Stomach smooth muscle (tissue), 2 donors: ENCODE measurements around the gene DNAJC11.
"Not testable (repeated sequence)": the region's sequence is repeated elsewhere in the genome, so short reads cannot be mapped to it uniquely, and the experiment has no call there.

Experiments used
- H3K27ac ChIP-seq: one replicate; pipeline ENCODE4 v1.7.0; 2013; ENCODE audit warnings: mild to moderate bottlenecking, low read length, inconsistent platforms
- H3K27me3 ChIP-seq, 2 donors: one replicate each; pipeline ENCODE4 v1.7.0; 2013; ENCODE audit warnings: low read length in 2 of 2; ENCODE audit not compliant: insufficient read depth in 2 of 2, control insufficient read depth in 1 of 2
- H3K36me3 ChIP-seq, 2 donors: one replicate each; pipeline ENCODE4 v1.7.0; 2013; ENCODE audit warnings: low read length in 2 of 2; ENCODE audit not compliant: control insufficient read depth in 2 of 2, insufficient read depth in 2 of 2
- H3K4me1 ChIP-seq: one replicate; pipeline ENCODE4 v1.7.0; 2013; ENCODE audit warnings: low read length; ENCODE audit not compliant: control insufficient read depth, insufficient read depth
- H3K4me3 ChIP-seq, 2 donors: one replicate each; pipeline ENCODE4 v1.7.0; 2013; ENCODE audit warnings: low read length in 2 of 2
- H3K9ac ChIP-seq, 2 donors: one replicate each; pipeline ENCODE4 v1.7.0; 2013; ENCODE audit warnings: low read length in 2 of 2, mild to moderate bottlenecking in 1 of 2
- H3K9me3 ChIP-seq, 2 donors: one replicate each; pipeline ENCODE4 v1.7.0; 2013; ENCODE audit warnings: low read length in 2 of 2; ENCODE audit not compliant: control insufficient read depth in 2 of 2
- donor health status: healthy.
- donor health status: Pancreatic carcinoma.

The DNAJC11 gene

GRCh38 chr1:6701437-6702153 is at the start of gene DNAJC11:
Gene DNAJC11, minus strand, starts transcription at chr1:6701816. Its CDS starts 16 bp downstream, at chr1:6701800.
- H3K27me3 ChIP-seq = no peaks in the 10 kb centered on the region
- H3K27ac ChIP-seq = peak within 1 kb of the TSS; percentile 60
- no peaks in the 10 kb centered on the region for H3K9me3 ChIP-seq
- no peaks in the 10 kb centered on the region for H3K36me3 ChIP-seq
- peak within 1 kb of the TSS; percentile 90 to 94 for H3K9ac ChIP-seq
- peak within 1 kb of the TSS; percentile 97 for H3K4me3 ChIP-seq
- H3K4me1 ChIP-seq = peaks cover 25% of the 10 kb centered on the region

- no peak overlapping the region for H3K9ac ChIP-seq
- no peak overlapping the region for H3K27ac ChIP-seq
- H3K9me3 ChIP-seq = no peaks in the 10 kb centered on the region
Measured at GRCh38 chr1:6750490-6750889, 48.9 kb upstream of the DNAJC11 start.

DNA sequence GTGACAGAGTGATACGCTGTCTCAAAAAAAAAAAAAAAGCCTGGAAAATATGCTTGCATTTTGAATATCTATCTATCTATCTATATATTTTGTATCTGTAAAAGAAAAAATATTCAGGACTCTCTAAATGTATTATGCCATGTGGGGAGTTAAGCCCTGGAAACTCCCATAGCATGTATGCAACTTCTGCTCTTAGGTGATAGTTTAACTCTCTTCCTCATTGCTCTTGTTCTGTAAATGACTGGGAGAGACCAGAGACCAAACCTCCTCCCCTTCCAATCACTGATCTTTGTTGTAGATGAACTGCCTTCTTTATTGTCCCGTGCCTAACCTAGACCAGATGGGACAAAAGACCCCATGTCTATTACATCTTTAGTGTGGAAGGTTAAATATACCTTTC is 46.1 kb upstream of the DNAJC11 start:
- Histone ChIP-seq H3K4me1 (peaks cover 14% of the 10 kb centered on the region), H3K4me3 (no peak overlapping the region), H3K9me3 (no peaks in the 10 kb centered on the region), H3K36me3 (no peaks in the 10 kb centered on the region), H3K9ac (no peak overlapping the region), H3K27me3 (no peaks in the 10 kb centered on the region), H3K27ac (no peak overlapping the region)

More at GRCh38 chr1:6750490-6750889, 48.9 kb upstream of the DNAJC11 start:
- Histone ChIP-seq H3K4me1 (no peaks in the 10 kb centered on the region), H3K27me3 (no peaks in the 10 kb centered on the region), H3K4me3 (no peak overlapping the region), H3K36me3 (no peaks in the 10 kb centered on the region)

DNA sequence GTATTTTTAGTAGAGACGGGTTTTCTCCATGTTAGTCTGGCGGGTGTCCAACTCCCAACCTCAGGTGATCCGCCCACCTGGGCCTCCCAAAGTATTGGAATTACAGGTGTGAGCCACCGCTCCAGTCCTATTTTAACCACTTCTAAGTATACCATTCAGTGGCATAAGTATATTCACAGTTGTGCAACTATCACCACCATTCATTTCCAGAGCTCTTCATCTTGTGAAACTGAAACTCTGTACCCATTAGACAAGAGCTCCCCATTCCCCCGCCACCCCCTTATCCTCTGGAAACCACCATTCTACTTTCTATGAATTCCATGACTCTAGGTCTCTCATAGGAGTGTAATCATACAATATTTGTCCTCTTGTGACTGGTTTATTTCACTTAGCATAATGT is 43.5 kb upstream of the DNAJC11 start:
- Histone ChIP-seq H3K9me3 (no peaks in the 10 kb centered on the region), H3K27ac (no peak overlapping the region)

GRCh38 chr1:6743189-6744101 is 41.8 kb upstream of the DNAJC11 start:
- Histone ChIP-seq H3K9ac (no peak overlapping the region), H3K4me3 (peak overlapping the region; percentile 32 to 63), H3K27me3 (no peaks in the 10 kb centered on the region), H3K4me1 (peaks cover 14% of the 10 kb centered on the region), H3K9me3 (no peaks in the 10 kb centered on the region), H3K36me3 (no peaks in the 10 kb centered on the region), H3K27ac (peak overlapping the region; percentile 60)

More for the DNA sequence above, 43.5 kb upstream of the DNAJC11 start:
- no peak overlapping the region for H3K9ac ChIP-seq
- H3K27me3 ChIP-seq = no peaks in the 10 kb centered on the region
- no peak overlapping the region for H3K4me3 ChIP-seq
- peaks cover 14% of the 10 kb centered on the region for H3K4me1 ChIP-seq
- H3K36me3 ChIP-seq = no peaks in the 10 kb centered on the region

GRCh38 chr1:6742676-6743188 is 41.1 kb upstream of the DNAJC11 start:
- not testable (repeated sequence) for H3K4me3 ChIP-seq, H3K27me3 ChIP-seq, H3K27ac ChIP-seq, H3K9me3 ChIP-seq, H3K9ac ChIP-seq, H3K36me3 ChIP-seq
- H3K4me1 ChIP-seq = peaks cover 14% of the 10 kb centered on the region

DNA sequence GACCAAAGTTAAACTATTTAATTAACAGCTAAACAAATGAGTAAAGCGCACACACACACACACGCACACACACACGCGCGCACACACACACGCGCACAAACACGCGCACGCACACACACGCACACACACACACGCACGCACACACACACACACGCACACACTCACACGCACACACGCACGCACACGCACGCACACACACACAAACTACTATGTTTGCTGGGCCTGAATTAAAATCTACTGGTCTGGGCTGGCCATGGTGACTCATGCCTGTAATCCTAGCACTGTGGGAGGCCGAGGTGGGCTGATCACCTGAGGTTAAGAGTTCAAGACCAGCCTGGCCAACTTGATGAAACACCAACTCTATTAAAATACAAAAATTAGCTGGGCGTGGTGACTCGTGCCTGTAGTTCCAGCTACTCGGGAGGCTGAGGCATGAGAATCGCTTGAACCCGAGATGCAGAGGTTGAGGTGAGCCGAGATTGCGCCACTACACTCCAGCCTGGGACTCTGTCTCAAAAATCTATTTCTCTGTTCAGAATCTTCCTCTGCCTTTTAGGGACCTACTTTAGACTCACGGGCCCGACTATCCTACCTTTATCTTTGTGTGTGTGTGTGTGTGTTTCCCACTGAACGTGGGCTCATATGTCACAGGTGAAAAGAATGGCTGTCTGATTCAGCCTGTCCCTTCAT is 37.5 kb upstream of the DNAJC11 start:
- Histone ChIP-seq H3K27ac (no peak overlapping the region), H3K9me3 (no peaks in the 10 kb centered on the region), H3K4me1 (peaks cover 14% of the 10 kb centered on the region), H3K27me3 (peaks cover 0 to 3% of the 10 kb centered on the region in 2 donors), H3K9ac (no peak overlapping the region), H3K36me3 (no peaks in the 10 kb centered on the region), H3K4me3 (no peak overlapping the region)

DNA sequence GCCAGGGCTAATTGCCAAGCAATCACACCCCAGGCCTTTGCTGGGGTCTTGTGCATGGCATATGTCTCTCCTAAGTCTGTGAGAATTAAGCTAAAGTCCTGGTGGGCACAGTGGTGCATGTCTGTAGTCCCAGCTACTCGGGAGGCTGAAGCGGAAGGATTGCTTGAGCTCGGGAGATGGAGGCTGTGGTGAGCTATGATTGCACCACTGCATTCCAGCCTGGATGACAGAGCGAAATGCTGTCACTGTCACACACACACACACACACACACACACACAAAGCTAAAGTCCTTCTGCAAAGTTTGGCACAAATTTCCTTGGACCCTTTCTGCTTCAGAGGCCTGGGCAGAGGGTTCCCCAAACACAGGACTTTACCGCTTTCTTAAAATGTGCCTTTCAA is 31.3 kb upstream of the DNAJC11 start:
- Histone ChIP-seq H3K9me3 (no peaks in the 10 kb centered on the region), H3K27me3 (peaks cover 0 to 3% of the 10 kb centered on the region in 2 donors), H3K4me3 (no peak overlapping the region), H3K9ac (no peak overlapping the region), H3K27ac (no peak overlapping the region), H3K4me1 (no peaks in the 10 kb centered on the region), H3K36me3 (no peaks in the 10 kb centered on the region)

DNA sequence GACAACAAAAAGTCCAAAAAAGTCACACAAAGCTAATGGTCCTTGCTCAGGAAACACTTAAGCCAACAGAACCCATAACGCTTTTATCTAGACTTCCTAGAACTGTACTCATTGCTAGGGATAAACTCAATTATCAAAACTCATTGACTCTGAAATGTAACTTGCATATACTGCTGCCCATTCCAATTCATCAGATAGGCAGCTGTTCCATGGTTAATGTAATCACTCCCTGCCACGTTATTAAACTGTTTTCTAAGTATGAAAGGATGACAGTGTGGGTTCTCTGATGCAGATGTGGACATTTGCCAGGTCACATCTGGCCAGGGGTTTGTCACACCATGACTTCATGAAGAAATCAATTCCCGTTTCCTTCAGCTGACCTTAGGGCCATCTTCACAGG is 30.3 kb upstream of the DNAJC11 start:
- H3K9me3 ChIP-seq = no peaks in the 10 kb centered on the region
- H3K27me3 ChIP-seq = no peaks in the 10 kb centered on the region
- H3K4me3 ChIP-seq = no peak overlapping the region
- no peaks in the 10 kb centered on the region for H3K4me1 ChIP-seq
- H3K36me3 ChIP-seq = no peaks in the 10 kb centered on the region
- no peak overlapping the region for H3K9ac ChIP-seq
- no peak overlapping the region for H3K27ac ChIP-seq

DNA sequence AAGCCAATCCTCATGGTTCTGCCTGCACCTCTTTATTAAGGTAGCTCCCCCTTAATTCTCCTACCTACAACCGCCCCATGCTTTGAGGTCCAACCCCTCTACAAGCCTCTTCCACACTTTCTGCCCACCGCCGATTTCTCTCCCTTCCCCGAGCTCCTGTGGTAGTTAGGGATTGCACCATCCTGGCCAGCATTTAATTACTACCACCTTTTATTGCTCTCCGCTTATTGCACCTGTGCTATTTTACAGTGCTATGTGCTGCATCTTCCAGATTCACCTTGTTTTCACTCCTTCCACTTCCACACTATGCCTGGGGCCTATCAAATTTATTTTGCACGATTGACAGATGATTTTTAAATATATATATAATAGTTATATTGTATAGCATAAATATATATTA is 29.3 kb upstream of the DNAJC11 start:
- H3K27me3 ChIP-seq = no peaks in the 10 kb centered on the region
- no peaks in the 10 kb centered on the region for H3K9me3 ChIP-seq
- H3K9ac ChIP-seq = no peak overlapping the region
- no peak overlapping the region for H3K4me3 ChIP-seq
- no peaks in the 10 kb centered on the region for H3K36me3 ChIP-seq
- no peak overlapping the region for H3K27ac ChIP-seq
- no peaks in the 10 kb centered on the region for H3K4me1 ChIP-seq
